Measurements from ENCODE around the gene PRKAR2A.
"Not testable (repeated sequence)": the region's sequence is repeated elsewhere in the genome, so short reads cannot be mapped to it uniquely, and the experiment has no call there.

The PRKAR2A gene

GRCh38 chr3:48804930-48805329, 42.7 kb downstream of the PRKAR2A start (continued):
- TF ChIP-seq, protein P1, sequence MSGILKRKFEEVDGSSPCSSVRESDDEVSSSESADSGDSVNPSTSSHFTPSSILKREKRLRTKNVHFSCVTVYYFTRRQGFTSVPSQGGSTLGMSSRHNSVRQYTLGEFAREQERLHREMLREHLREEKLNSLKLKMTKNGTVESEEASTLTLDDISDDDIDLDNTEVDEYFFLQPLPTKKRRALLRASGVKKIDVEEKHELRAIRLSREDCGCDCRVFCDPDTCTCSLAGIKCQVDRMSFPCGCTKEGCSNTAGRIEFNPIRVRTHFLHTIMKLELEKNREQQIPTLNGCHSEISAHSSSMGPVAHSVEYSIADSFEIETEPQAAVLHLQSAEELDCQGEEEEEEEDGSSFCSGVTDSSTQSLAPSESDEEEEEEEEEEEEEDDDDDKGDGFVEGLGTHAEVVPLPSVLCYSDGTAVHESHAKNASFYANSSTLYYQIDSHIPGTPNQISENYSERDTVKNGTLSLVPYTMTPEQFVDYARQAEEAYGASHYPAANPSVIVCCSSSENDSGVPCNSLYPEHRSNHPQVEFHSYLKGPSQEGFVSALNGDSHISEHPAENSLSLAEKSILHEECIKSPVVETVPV (CRISPR knock-in tag; IDR thresholded peaks at IDR 0.05): no peak
- no peak for TF ChIP-seq ZNF70 (CRISPR knock-in tag; IDR thresholded peaks at IDR 0.05)
- no peak for TF ChIP-seq RARB (CRISPR knock-in tag; IDR thresholded peaks at IDR 0.05)
- no peak for TF ChIP-seq ZFP3 (CRISPR knock-in tag; IDR thresholded peaks at IDR 0.05)

DNA sequence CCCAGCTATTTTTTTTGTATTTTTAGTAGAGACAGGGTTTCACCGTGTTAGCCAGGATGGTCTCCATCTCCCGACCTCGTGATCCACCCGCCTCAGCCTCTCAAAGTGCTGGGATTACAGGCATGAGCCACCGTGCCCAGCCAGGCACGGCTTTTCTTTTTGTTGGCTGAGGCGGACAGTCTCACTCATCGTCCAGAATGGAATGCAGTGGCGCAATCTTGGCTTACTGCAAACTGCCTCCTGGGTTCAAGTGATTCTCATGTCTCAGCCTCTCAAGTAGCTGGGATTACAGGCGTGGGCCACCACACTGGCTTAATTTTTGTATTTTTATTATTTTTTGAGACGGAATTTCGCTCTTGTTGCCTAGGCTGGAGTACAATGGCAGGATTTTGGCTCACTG, 46.8 kb downstream of the PRKAR2A start:
- ATAC-seq: not testable (repeated sequence)

GRCh38 chr3:48798998-48799397, 48.7 kb downstream of the PRKAR2A start:
- TF ChIP-seq, protein P1 (CRISPR knock-in tag; IDR thresholded peaks at IDR 0.05): no peak
- no peak for TF ChIP-seq ZFP3 (CRISPR knock-in tag; IDR thresholded peaks at IDR 0.05)
- no peak for TF ChIP-seq TCF4 (CRISPR knock-in tag; IDR thresholded peaks at IDR 0.05; ENCODE audit: borderline replicate concordance)
- no peak for TF ChIP-seq OSR1 (CRISPR knock-in tag; IDR thresholded peaks at IDR 0.05)
- no peak for TF ChIP-seq ZNF565 (CRISPR knock-in tag; conservative IDR thresholded peaks at IDR 0.05; ENCODE audit: low read depth)
- TF ChIP-seq, protein P2, sequence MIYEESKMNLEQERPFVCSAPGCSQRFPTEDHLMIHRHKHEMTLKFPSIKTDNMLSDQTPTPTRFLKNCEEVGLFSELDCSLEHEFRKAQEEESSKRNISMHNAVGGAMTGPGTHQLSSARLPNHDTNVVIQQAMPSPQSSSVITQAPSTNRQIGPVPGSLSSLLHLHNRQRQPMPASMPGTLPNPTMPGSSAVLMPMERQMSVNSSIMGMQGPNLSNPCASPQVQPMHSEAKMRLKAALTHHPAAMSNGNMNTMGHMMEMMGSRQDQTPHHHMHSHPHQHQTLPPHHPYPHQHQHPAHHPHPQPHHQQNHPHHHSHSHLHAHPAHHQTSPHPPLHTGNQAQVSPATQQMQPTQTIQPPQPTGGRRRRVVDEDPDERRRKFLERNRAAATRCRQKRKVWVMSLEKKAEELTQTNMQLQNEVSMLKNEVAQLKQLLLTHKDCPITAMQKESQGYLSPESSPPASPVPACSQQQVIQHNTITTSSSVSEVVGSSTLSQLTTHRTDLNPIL (CRISPR knock-in tag; IDR thresholded peaks at IDR 0.05; ENCODE audit: low read depth): no peak
- TF ChIP-seq ZFP30 (CRISPR knock-in tag; IDR thresholded peaks at IDR 0.05): no peak
- no peak for TF ChIP-seq ARNTL (CRISPR knock-in tag; IDR thresholded peaks at IDR 0.05; ENCODE audit: borderline replicate concordance, low read depth)
- TF ChIP-seq ISL1 (CRISPR knock-in tag; IDR thresholded peaks at IDR 0.05): no peak
- TF ChIP-seq RARB (CRISPR knock-in tag; IDR thresholded peaks at IDR 0.05): no peak
- no peak for TF ChIP-seq ZNF70 (CRISPR knock-in tag; IDR thresholded peaks at IDR 0.05)
- TF ChIP-seq ESRRG (CRISPR knock-in tag; IDR thresholded peaks at IDR 0.05): no peak
- TF ChIP-seq PPARA (CRISPR knock-in tag; IDR thresholded peaks at IDR 0.05; ENCODE audit: borderline replicate concordance): no peak
- no peak for TF ChIP-seq PATZ1 (CRISPR knock-in tag; IDR thresholded peaks at IDR 0.05; ENCODE audit: borderline replicate concordance)
- TF ChIP-seq, protein P3, sequence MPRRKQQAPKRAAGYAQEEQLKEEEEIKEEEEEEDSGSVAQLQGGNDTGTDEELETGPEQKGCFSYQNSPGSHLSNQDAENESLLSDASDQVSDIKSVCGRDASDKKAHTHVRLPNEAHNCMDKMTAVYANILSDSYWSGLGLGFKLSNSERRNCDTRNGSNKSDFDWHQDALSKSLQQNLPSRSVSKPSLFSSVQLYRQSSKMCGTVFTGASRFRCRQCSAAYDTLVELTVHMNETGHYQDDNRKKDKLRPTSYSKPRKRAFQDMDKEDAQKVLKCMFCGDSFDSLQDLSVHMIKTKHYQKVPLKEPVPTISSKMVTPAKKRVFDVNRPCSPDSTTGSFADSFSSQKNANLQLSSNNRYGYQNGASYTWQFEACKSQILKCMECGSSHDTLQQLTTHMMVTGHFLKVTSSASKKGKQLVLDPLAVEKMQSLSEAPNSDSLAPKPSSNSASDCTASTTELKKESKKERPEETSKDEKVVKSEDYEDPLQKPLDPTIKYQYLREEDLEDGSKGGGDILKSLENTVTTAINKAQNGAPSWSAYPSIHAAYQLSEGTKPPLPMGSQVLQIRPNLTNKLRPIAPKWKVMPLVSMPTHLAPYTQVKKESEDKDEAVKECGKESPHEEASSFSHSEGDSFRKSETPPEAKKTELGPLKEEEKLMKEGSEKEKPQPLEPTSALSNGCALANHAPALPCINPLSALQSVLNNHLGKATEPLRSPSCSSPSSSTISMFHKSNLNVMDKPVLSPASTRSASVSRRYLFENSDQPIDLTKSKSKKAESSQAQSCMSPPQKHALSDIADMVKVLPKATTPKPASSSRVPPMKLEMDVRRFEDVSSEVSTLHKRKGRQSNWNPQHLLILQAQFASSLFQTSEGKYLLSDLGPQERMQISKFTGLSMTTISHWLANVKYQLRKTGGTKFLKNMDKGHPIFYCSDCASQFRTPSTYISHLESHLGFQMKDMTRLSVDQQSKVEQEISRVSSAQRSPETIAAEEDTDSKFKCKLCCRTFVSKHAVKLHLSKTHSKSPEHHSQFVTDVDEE (CRISPR knock-in tag; IDR thresholded peaks at IDR 0.05): no peak
- TF ChIP-seq CSDC2 (CRISPR knock-in tag; IDR thresholded peaks at IDR 0.05): no peak
- TF ChIP-seq TOX (CRISPR knock-in tag; IDR thresholded peaks at IDR 0.05; ENCODE audit: borderline replicate concordance): no peak
- no peak for ATAC-seq

GRCh38 chr3:48797626-48798025, 50.0 kb downstream of the PRKAR2A start:
- ATAC-seq: no peak
- TF ChIP-seq, protein P1 (CRISPR knock-in tag; IDR thresholded peaks at IDR 0.05): no peak
- TF ChIP-seq BACH2 (CRISPR knock-in tag; IDR thresholded peaks at IDR 0.05; ENCODE audit: borderline replicate concordance): no peak
- TF ChIP-seq ZNF8 (CRISPR knock-in tag; IDR thresholded peaks at IDR 0.05): no peak
- no peak for TF ChIP-seq RARB (CRISPR knock-in tag; IDR thresholded peaks at IDR 0.05)

All from SK-N-SH treated with all-trans-retinoic acid at 6 μM for 48 hours (cell line).